K562 (cell line): Measurements from ENCODE around the gene RERE. TPM values are rescaled to one million over a fixed set of nuclear protein-coding genes. Genes with fewer than 3 reads are reported as not detected.
A peak's percentile ranks its signal among the peaks of the same experiment; 100 is the strongest.

ENCODE experiments used
- ARID2 ChIP-seq: fragments of 450-650 bp; IDR thresholded peaks from 2 replicates; pipeline ENCODE4 v1.6.1; 2017; ENCODE audit warnings: antibody characterized with exemption, mild to moderate bottlenecking
- FOS ChIP-seq: IDR thresholded peaks from 3 replicates; pipeline ENCODE4 v1.6.1; 2011; ENCODE audit not compliant: insufficient read length; ENCODE audit errors: extremely low read depth
- FOXK1 ChIP-seq: sonication (generic); formaldehyde crosslinking; IDR thresholded peaks from 2 replicates; pipeline ENCODE4 v1.8.0; 2022; ENCODE audit warnings: missing genetic modification reagents, mild to moderate bottlenecking, borderline replicate concordance
- HEY1 ChIP-seq: fragments of 250-450 bp; sonication (Bioruptor Pico); IDR thresholded peaks from 2 replicates; pipeline ENCODE4 v1.5.0; 2020; ENCODE audit warnings: mild to moderate bottlenecking, moderate library complexity, borderline replicate concordance
- KLF10 ChIP-seq: fragments of 250-450 bp; sonication (Bioruptor Pico); IDR thresholded peaks from 2 replicates; pipeline ENCODE4 v1.6.1; 2021; ENCODE audit warnings: matching md5 sums
- NONO ChIP-seq, 2 experiments: fragments of 200-400 bp in 1 of 2; fragments of 450-650 bp in 1 of 2; formaldehyde crosslinking in 1 of 2; IDR thresholded peaks; 2 replicates each; pipeline ENCODE4 v1.6.1; 2017; ENCODE audit warnings: low read depth in 2 of 2, mild to moderate bottlenecking in 2 of 2, moderate library complexity in 2 of 2, low read length in 1 of 2
- PHF8 ChIP-seq: fragments of 200-600 bp; sonication (generic); IDR thresholded peaks from 2 replicates; pipeline ENCODE4 v1.6.1; 2012; ENCODE audit warnings: mixed run types, mild to moderate bottlenecking, inconsistent platforms, low read length, moderate library complexity, borderline replicate concordance
- PTTG1 ChIP-seq: fragments of 450-650 bp; IDR thresholded peaks from 2 replicates; pipeline ENCODE4 v1.6.1; 2016; ENCODE audit warnings: low read depth, mild to moderate bottlenecking, missing genetic modification characterization, missing compliant biosample characterization
- RBM15 ChIP-seq: fragments of 200-400 bp; formaldehyde crosslinking; IDR thresholded peaks from 2 replicates; pipeline ENCODE4 v1.6.1; 2018; ENCODE audit warnings: mild to moderate bottlenecking, low read length, moderate library complexity; ENCODE audit not compliant: insufficient read depth
- RBM34 ChIP-seq: fragments of 200-400 bp; formaldehyde crosslinking; IDR thresholded peaks from 2 replicates; pipeline ENCODE4 v1.6.1; 2018; ENCODE audit warnings: low read length, borderline replicate concordance; ENCODE audit not compliant: insufficient read depth
- SAP30 ChIP-seq: fragments of 200-600 bp; sonication (generic); IDR thresholded peaks from 2 replicates; pipeline ENCODE4 v1.6.1; 2012; ENCODE audit warnings: borderline replicate concordance, low read depth, mild to moderate bottlenecking, moderate library complexity, low read length, control low read depth, inconsistent platforms; ENCODE audit not compliant: insufficient read depth, poor library complexity, severe bottlenecking
- SP2 ChIP-seq: IDR thresholded peaks from 2 replicates; pipeline ENCODE4 v1.6.1; 2011; ENCODE audit warnings: mild to moderate bottlenecking, low read depth, low read length, moderate library complexity; ENCODE audit not compliant: poor library complexity, severe bottlenecking; ENCODE audit errors: extremely low read depth
- ZBED1 ChIP-seq: IDR thresholded peaks from 2 replicates; pipeline ENCODE4 v1.6.1; 2014
- ZBTB7A ChIP-seq: IDR thresholded peaks from 2 replicates; pipeline ENCODE4 v1.6.1; 2011; ENCODE audit warnings: low read depth, mild to moderate bottlenecking, low read length, moderate library complexity, borderline replicate concordance; ENCODE audit not compliant: control insufficient read depth
- ZNF121 ChIP-seq: sonication (generic); formaldehyde crosslinking; conservative IDR thresholded peaks from 2 replicates; pipeline ENCODE4 v1.8.0; 2022; ENCODE audit warnings: missing genetic modification reagents
- ZNF134 ChIP-seq: fragments of 250-450 bp; sonication (Bioruptor Pico); conservative IDR thresholded peaks from 2 replicates; pipeline ENCODE4 v1.4.0; 2020
- ZNF445 ChIP-seq: fragments of 250-450 bp; sonication (Bioruptor Pico); IDR thresholded peaks from 2 replicates; pipeline ENCODE4 v1.4.0; 2020; ENCODE audit warnings: low read depth, mild to moderate bottlenecking, moderate library complexity
- ZZZ3 ChIP-seq: fragments of 450-650 bp; IDR thresholded peaks from 2 replicates; pipeline ENCODE4 v1.6.1; 2016; ENCODE audit warnings: antibody characterized with exemption, mild to moderate bottlenecking, moderate library complexity
- polyA plus RNA-seq, 8 experiments: library from polyadenylated mRNA; depleted of rRNA in 4 of 8; stranded (reverse) in 5 of 8; unstranded in 3 of 8; fragments of >200 nt; fragmentation: Nextera tagmentation in 2 of 8; fragmentation: Illumina TruSeq in 1 of 8; extraction: Ambion mirVana in 2 of 8; extraction: Trizol in 1 of 8; gene quantifications; 2 replicates each; pipeline versions ENCODE4 v1.2.1 to v1.2.3, GENCODE V29; 2011 to 2014; ENCODE audit warnings: inconsistent platforms in 1 of 8, missing spikeins in 1 of 8
- total RNA-seq, 7 experiments: library from RNA; depleted of rRNA in 6 of 7; stranded (reverse); fragments of >200 nt in 6 of 7; fragmentation: Illumina TruSeq in 2 of 7; extraction: Trizol in 2 of 7; gene quantifications; 2 replicates each; pipeline versions ENCODE4 v1.2.1 to v1.2.3, GENCODE V29; 2011 to 2021; ENCODE audit warnings: low replicate concordance in 1 of 7
- TF ChIP-seq, protein P1 (sequence below): sonication (generic); formaldehyde crosslinking; IDR thresholded peaks from 2 replicates; pipeline ENCODE4 v1.8.1; 2023; ENCODE audit warnings: mild to moderate bottlenecking, missing genetic modification reagents, moderate library complexity
- TF ChIP-seq, protein P2 (sequence below): fragments of 250-450 bp; sonication (Bioruptor Pico); IDR thresholded peaks from 2 replicates; pipeline ENCODE4 v1.5.0; 2020; ENCODE audit warnings: mild to moderate bottlenecking, borderline replicate concordance
- TF ChIP-seq, protein P3 (sequence below): fragments of 450-650 bp; IDR thresholded peaks from 2 replicates; pipeline ENCODE4 v1.6.1; 2016; ENCODE audit warnings: antibody characterized with exemption

The RERE gene
- total and polyA plus RNA-seq, 9 of the 15 experiments (the other 6 are each of a cell fraction or from before 2014, with no cell fraction given) = 3.0 to 51.5 (median 13.4) TPM

DNA sequence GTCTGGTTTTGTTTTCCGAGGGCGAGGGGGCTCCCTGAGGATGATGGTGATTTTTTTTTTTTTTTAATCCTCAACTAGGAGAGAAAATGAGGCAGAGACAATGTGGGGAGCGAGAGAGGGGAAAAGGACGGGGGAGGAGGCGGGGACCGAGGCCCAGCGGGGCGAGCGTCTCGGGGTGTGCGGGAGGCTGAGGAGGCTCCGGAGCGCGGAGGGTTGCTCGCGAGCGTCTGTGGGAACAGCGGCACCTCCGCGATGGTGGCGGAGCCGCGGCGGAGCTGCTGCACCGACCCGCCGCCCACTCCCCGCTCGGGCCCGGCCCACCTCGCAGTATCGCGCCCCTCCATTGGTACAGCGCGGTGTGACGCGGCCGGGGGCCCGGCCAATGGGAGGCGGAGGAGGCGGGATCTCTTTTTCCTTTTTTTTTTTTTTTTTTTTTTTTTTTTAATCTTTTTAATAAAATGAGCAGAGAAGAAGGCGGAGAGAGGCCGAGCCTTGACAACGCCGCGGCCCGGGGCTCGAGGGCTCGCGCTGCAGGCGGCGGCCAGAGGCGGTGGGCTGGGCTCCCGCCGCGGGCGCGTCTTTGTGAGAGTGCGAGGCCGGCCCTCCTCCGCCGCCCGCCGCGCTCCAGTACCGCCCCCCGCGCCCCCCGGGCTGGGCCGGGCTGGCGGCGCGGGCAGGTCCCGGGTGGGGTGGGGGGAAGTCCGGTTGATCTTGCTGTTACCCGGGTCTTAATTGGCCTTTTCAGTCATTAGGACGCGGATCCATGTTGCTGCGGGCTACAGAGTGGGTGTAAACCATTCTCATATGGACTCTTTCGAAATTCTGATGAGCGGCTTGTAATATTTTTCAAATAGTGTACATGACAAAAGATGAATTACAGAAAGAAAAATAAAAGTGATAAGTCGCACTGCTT lies at the start of gene RERE (continued):
- TF ChIP-seq HEY1 (CRISPR knock-in tag) (no peak), ZNF445 (no peak), ZBED1 (0 out of 2 replicates have a peak, but pooled peaks have one; percentile 52), FOS (peak; percentile 92), PHF8 (peak; percentile 91), RBM34 (no peak), PTTG1 (tag) (no peak), ARID2 (peak; percentile 68; the same call in 1 of the 2 replicates), RBM15 (no peak), SAP30 (peak; percentile 26), ZNF134 (CRISPR knock-in tag) (no peak), ZZZ3 (no peak), KLF10 (CRISPR knock-in tag) (no peak), ZBTB7A (peak; percentile 99), FOXK1 (CRISPR knock-in tag) (no peak), SP2 (peak; percentile 42), ZNF121 (CRISPR knock-in tag) (no peak), NONO (IDR thresholded peaks at IDR 0.05; ENCODE audit: low read depth in 2 of 2, low read length in 1 of 2) (peak; percentile 74 to 84)
- TF ChIP-seq, protein P1, sequence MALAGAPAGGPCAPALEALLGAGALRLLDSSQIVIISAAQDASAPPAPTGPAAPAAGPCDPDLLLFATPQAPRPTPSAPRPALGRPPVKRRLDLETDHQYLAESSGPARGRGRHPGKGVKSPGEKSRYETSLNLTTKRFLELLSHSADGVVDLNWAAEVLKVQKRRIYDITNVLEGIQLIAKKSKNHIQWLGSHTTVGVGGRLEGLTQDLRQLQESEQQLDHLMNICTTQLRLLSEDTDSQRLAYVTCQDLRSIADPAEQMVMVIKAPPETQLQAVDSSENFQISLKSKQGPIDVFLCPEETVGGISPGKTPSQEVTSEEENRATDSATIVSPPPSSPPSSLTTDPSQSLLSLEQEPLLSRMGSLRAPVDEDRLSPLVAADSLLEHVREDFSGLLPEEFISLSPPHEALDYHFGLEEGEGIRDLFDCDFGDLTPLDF (CRISPR knock-in tag) = no peak
- TF ChIP-seq, protein P2, sequence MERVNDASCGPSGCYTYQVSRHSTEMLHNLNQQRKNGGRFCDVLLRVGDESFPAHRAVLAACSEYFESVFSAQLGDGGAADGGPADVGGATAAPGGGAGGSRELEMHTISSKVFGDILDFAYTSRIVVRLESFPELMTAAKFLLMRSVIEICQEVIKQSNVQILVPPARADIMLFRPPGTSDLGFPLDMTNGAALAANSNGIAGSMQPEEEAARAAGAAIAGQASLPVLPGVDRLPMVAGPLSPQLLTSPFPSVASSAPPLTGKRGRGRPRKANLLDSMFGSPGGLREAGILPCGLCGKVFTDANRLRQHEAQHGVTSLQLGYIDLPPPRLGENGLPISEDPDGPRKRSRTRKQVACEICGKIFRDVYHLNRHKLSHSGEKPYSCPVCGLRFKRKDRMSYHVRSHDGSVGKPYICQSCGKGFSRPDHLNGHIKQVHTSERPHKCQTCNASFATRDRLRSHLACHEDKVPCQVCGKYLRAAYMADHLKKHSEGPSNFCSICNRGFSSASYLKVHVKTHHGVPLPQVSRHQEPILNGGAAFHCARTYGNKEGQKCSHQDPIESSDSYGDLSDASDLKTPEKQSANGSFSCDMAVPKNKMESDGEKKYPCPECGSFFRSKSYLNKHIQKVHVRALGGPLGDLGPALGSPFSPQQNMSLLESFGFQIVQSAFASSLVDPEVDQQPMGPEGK (CRISPR knock-in tag) = no peak
- TF ChIP-seq, protein P3, sequence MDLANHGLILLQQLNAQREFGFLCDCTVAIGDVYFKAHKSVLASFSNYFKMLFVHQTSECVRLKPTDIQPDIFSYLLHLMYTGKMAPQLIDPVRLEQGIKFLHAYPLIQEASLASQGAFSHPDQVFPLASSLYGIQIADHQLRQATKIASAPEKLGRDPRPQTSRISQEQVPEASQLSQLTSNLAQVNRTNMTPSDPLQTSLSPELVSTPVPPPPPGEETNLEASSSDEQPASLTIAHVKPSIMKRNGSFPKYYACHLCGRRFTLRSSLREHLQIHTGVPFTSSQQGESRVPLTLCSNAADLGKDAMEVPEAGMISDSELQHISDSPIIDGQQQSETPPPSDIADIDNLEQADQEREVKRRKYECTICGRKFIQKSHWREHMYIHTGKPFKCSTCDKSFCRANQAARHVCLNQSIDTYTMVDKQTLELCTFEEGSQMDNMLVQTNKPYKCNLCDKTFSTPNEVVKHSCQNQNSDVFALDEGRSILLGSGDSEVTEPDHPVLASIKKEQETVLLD = peak; percentile 48
